Right lobe of liver (tissue), 6 donors: ENCODE data around the gene RC3H1. TPM values are rescaled to one million over a fixed set of nuclear protein-coding genes. Genes with fewer than 3 reads are reported as not detected.
A peak's percentile ranks its signal among the peaks of the same experiment; 100 is the strongest.

Source experiments
- ATAC-seq, 4 donors: fragments of 200-7000 bp; cut with Tn5 transposase; one replicate each; pipeline ENCODE4 v1.9.1; 2020; ENCODE audit warnings: mild to moderate bottlenecking in 4 of 4, moderate library complexity in 4 of 4
- DNase-seq, 3 donors: peaks; one replicate each; pipeline ENCODE4 v3.0.0-alpha.2; 2020
- H3K27ac ChIP-seq, 3 donors: fragments of 200-600 bp; one replicate each; pipeline ENCODE4 v1.8.0; 2022
- H3K27me3 ChIP-seq, 2 donors: fragments of 200-600 bp; one replicate each; pipeline ENCODE4 v1.8.0; 2022
- H3K36me3 ChIP-seq, 4 donors: fragments of 200-600 bp; sonication (generic) in 1 of 4; one replicate each; pipeline versions ENCODE4 v1.5.1 to v1.8.0; 2017 to 2022; ENCODE audit warnings: control low read depth in 1 of 4
- H3K4me1 ChIP-seq, 4 donors: fragments of 200-600 bp; sonication (generic) in 1 of 4; one replicate each; pipeline versions ENCODE4 v1.5.1 to v1.8.0; 2017 to 2022; ENCODE audit warnings: control low read depth in 1 of 4
- H3K4me3 ChIP-seq, 3 donors: fragments of 200-600 bp; one replicate each; pipeline ENCODE4 v1.8.0; 2022
- H3K9me3 ChIP-seq, 4 donors: fragments of 200-600 bp; sonication (generic) in 1 of 4; one replicate each; pipeline versions ENCODE4 v1.5.1 to v1.8.0; 2017 to 2022; ENCODE audit warnings: control low read depth in 1 of 4
- POLR2A ChIP-seq: fragments of 450-650 bp; IDR thresholded peaks from one replicate; pipeline ENCODE4 v1.6.1; 2017; ENCODE audit warnings: antibody characterized with exemption, mild to moderate bottlenecking
- WGBS: methylation state at CpG from one replicate; pipeline ENCODE4 v1.1.6; 2018; ENCODE audit warnings: low coverage, low lambda C conversion rate; ENCODE audit not compliant: insufficient coverage; ENCODE audit errors: missing lambda C conversion rate; 5-methylcytosine and 5-hydroxymethylcytosine counted together
- intact Hi-C, 2 donors: fragments of 100-400 bp; cut with DNase I; formaldehyde crosslinking; loops; one replicate each; pipeline versions ENCODE4 v1.11.2 to v1.14.1; 2022
- total RNA-seq, 6 experiments: library from RNA; depleted of rRNA in 2 of 6; stranded (reverse); fragments of >200 nt in 2 of 6; fragmentation: NEBNext Ultra II Directional in 3 of 6; extraction: Animal tissue kit (Norgen Biotek cat#: 25700) in 3 of 6; gene quantifications; one replicate each; pipeline versions ENCODE4 v1.1.0 to v1.2.4, GENCODE V29; 2016 to 2023
- TF ChIP-seq, protein P1 (sequence below), 4 donors: fragments of 200-600 bp in 3 of 4; fragments of 450-650 bp in 1 of 4; IDR thresholded peaks; one replicate each; pipeline versions ENCODE4 v1.5.1 to v1.8.0; 2016 to 2022; ENCODE audit warnings: antibody characterized with exemption in 4 of 4, mild to moderate bottlenecking in 2 of 4
- donor health status: DM: no; HTN: yes; CAD: no.
- donor health status: DM: no; HTN: no; CAD: no.
- donor health status: DM: no; HTN: no; CAD: no.
- donor health status: DM: no; HTN: yes; CAD: no.
- donor health status: DM: no; HTN: yes; CAD: no.

Gene RC3H1
- total RNA-seq, 6 experiments from 2014 or later: 15.7 to 22.2 (median 17.7) TPM

DNA sequence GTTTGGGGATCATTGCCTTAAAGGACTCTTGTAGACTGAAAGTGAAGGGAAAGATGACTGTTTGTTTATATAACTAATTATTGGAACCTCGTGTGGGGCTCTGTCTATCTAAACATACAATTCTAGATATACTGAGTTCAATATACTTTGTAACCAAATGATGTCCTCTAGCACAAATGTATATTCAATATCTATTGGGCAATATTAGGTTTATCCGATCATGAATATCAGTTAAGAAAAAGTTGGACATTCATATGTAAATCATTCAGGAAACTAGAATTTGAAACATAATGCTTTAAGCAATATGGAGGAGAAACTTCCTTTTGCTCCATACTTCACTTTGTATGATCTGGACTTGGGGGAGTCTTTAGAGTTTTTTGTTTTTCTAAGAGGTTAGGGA lies 8.9 kb upstream of the RC3H1 start:
- TF ChIP-seq, protein P1, sequence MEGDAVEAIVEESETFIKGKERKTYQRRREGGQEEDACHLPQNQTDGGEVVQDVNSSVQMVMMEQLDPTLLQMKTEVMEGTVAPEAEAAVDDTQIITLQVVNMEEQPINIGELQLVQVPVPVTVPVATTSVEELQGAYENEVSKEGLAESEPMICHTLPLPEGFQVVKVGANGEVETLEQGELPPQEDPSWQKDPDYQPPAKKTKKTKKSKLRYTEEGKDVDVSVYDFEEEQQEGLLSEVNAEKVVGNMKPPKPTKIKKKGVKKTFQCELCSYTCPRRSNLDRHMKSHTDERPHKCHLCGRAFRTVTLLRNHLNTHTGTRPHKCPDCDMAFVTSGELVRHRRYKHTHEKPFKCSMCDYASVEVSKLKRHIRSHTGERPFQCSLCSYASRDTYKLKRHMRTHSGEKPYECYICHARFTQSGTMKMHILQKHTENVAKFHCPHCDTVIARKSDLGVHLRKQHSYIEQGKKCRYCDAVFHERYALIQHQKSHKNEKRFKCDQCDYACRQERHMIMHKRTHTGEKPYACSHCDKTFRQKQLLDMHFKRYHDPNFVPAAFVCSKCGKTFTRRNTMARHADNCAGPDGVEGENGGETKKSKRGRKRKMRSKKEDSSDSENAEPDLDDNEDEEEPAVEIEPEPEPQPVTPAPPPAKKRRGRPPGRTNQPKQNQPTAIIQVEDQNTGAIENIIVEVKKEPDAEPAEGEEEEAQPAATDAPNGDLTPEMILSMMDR (IDR thresholded peaks at IDR 0.05): no peak
- TF ChIP-seq POLR2A: no peak
- no peaks in the 10 kb centered on the region for H3K27me3 ChIP-seq
- intact Hi-C loops: no loop called here
- no peak overlapping the region for H3K27ac ChIP-seq
- ATAC-seq (no peak), DNase-seq (no peak)
- 63% methylated on average over 2 of the region's 2 CpGs for WGBS
- no peaks in the 10 kb centered on the region for H3K9me3 ChIP-seq
- H3K4me1 ChIP-seq: no peaks in the 10 kb centered on the region
- H3K4me3 ChIP-seq: no peak overlapping the region
- no peaks in the 10 kb centered on the region for H3K36me3 ChIP-seq

- Histone ChIP-seq H3K27me3 (no peaks in the 10 kb centered on the region), H3K9me3 (peaks cover 0 to under 1% (median 0%) of the 10 kb centered on the region in 4 donors), H3K4me1 (no peaks in the 10 kb centered on the region), H3K4me3 (no peak overlapping the region), H3K36me3 (no peaks in the 10 kb centered on the region), H3K27ac (no peak overlapping the region)
- intact Hi-C loops: no loop called here
- no peak for ATAC-seq
- no peak for TF ChIP-seq POLR2A
- TF ChIP-seq, protein P1 (IDR thresholded peaks at IDR 0.05): no peak
- DNase-seq: no peak
Observed at GRCh38 chr1:174028495-174028894, 6.3 kb upstream of the RC3H1 start.

- ATAC-seq (no peak), DNase-seq (no peak)
- TF ChIP-seq POLR2A: no peak
- TF ChIP-seq, protein P1 (IDR thresholded peaks at IDR 0.05): no peak
- no peaks in the 10 kb centered on the region for H3K36me3 ChIP-seq
- peaks cover 0 to 27% (median 9%) of the 10 kb centered on the region in 4 donors for H3K4me1 ChIP-seq
- H3K27me3 ChIP-seq: no peaks in the 10 kb centered on the region
- intact Hi-C loops: no loop called here
- WGBS: 66% methylated on average over 3 of the region's 3 CpGs
- peaks cover 0 to 2% (median 0%) of the 10 kb centered on the region in 4 donors for H3K9me3 ChIP-seq
- H3K4me3 ChIP-seq: no peak overlapping the region
- no peak overlapping the region for H3K27ac ChIP-seq
Observed at GRCh38 chr1:174023440-174023839, 1.3 kb upstream of the RC3H1 start.

DNA sequence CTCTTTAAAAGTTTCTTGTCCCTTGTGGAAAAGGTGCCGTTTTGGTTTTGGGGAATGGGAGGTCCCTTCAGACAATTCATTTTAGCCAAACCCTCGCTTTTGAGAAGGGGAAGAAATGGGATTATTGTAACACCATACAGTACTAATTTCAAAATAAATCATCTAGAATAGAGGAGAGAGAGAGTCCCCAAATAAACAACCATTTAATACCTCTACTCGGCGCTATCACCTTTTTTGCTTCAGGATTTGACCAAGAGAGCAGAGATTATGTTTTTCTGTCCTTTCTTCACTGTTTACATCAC lies 770 bp upstream of the RC3H1 start:
- Histone ChIP-seq H3K4me3 (peak overlapping the region; percentile 87 to 94 (median 88)), H3K9me3 (peaks cover 0 to 2% (median 0%) of the 10 kb centered on the region in 4 donors), H3K27me3 (no peaks in the 10 kb centered on the region), H3K27ac (peak overlapping the region; percentile 86 to 91 (median 87)), H3K4me1 (peaks cover 0 to 33% (median 12%) of the 10 kb centered on the region in 4 donors), H3K36me3 (no peaks in the 10 kb centered on the region)
- no peak for DNase-seq
- intact Hi-C loops: no loop called here
- ATAC-seq: no peak
- 55% methylated on average over 4 of the region's 4 CpGs for WGBS
- TF ChIP-seq, protein P1 (IDR thresholded peaks at IDR 0.05): no peak
- no peak for TF ChIP-seq POLR2A

- intact Hi-C loops: no loop called here
- H3K4me3 ChIP-seq: peak overlapping the region; percentile 87 to 94 (median 88)
- no peaks in the 10 kb centered on the region for H3K36me3 ChIP-seq
- peak; percentile 51 to 62 (median 55) for ATAC-seq
- H3K9me3 ChIP-seq: peaks cover 0 to 2% (median 0%) of the 10 kb centered on the region in 4 donors
- H3K27me3 ChIP-seq: no peaks in the 10 kb centered on the region
- peak; percentile 73 to 75 (median 74) for DNase-seq
- H3K4me1 ChIP-seq: peaks cover 0 to 37% (median 14%) of the 10 kb centered on the region in 4 donors
- WGBS: 0% methylated on average over 28 of the region's 36 CpGs
- TF ChIP-seq, protein P1 (IDR thresholded peaks at IDR 0.05): no peak
- no peak for TF ChIP-seq POLR2A
- peak overlapping the region; percentile 86 to 91 (median 87) for H3K27ac ChIP-seq
Observed at GRCh38 chr1:174021591-174022079, 522 bp downstream of the RC3H1 start.
